Measurements from ENCODE around the gene PCDH7.

Gene PCDH7

GRCh38 chr4:30726090-30726675 lies 6.0 kb downstream of the PCDH7 start:
- in situ Hi-C loops (cut with HindIII; ENCODE audit: low sequenced_read_pairs), result no loop called here

- in situ Hi-C loops (cut with HindIII; ENCODE audit: low sequenced_read_pairs), result no loop called here
Observed at GRCh38 chr4:30727409-30727808, 7.2 kb downstream of the PCDH7 start.

- in situ Hi-C loops (cut with HindIII; ENCODE audit: low sequenced_read_pairs), result no loop called here
Observed at GRCh38 chr4:30728311-30728710, 8.1 kb downstream of the PCDH7 start.

GRCh38 chr4:30743897-30744296 lies 23.7 kb downstream of the PCDH7 start:
- in situ Hi-C loops (cut with HindIII; ENCODE audit: low sequenced_read_pairs), result no loop called here

GRCh38 chr4:30744386-30744785 lies 24.2 kb downstream of the PCDH7 start:
- in situ Hi-C loops (cut with HindIII; ENCODE audit: low sequenced_read_pairs), result no loop called here

- in situ Hi-C loops (cut with HindIII; ENCODE audit: low sequenced_read_pairs), result no loop called here
Observed at GRCh38 chr4:30744957-30745640, 24.9 kb downstream of the PCDH7 start.

GRCh38 chr4:30746735-30747134 lies 26.6 kb downstream of the PCDH7 start:
- in situ Hi-C loops (cut with HindIII; ENCODE audit: low sequenced_read_pairs), result no loop called here

GRCh38 chr4:30753316-30753715 lies 33.1 kb downstream of the PCDH7 start:
- in situ Hi-C loops (cut with HindIII; ENCODE audit: low sequenced_read_pairs), result no loop called here

- in situ Hi-C loops (cut with HindIII; ENCODE audit: low sequenced_read_pairs), result no loop called here
Observed at GRCh38 chr4:30754021-30754420, 33.9 kb downstream of the PCDH7 start.

GRCh38 chr4:30755346-30755745 lies 35.2 kb downstream of the PCDH7 start:
- in situ Hi-C loops (cut with HindIII; ENCODE audit: low sequenced_read_pairs), result no loop called here

- in situ Hi-C loops (cut with HindIII; ENCODE audit: low sequenced_read_pairs), result no loop called here
Observed at GRCh38 chr4:30756553-30756952, 36.4 kb downstream of the PCDH7 start.

- in situ Hi-C loops (cut with HindIII; ENCODE audit: low sequenced_read_pairs), result no loop called here
Observed at GRCh38 chr4:30757357-30757756, 37.2 kb downstream of the PCDH7 start.

GRCh38 chr4:30760551-30760950 lies 40.4 kb downstream of the PCDH7 start:
- in situ Hi-C loops (cut with HindIII; ENCODE audit: low sequenced_read_pairs), result no loop called here

- in situ Hi-C loops (cut with HindIII; ENCODE audit: low sequenced_read_pairs), result no loop called here
Observed at GRCh38 chr4:30763321-30763727, 43.2 kb downstream of the PCDH7 start.

- in situ Hi-C loops (cut with HindIII; ENCODE audit: low sequenced_read_pairs), result no loop called here
Observed at GRCh38 chr4:30765022-30765421, 44.9 kb downstream of the PCDH7 start.

- in situ Hi-C loops (cut with HindIII; ENCODE audit: low sequenced_read_pairs), result no loop called here
Observed at GRCh38 chr4:30767147-30767845, 47.1 kb downstream of the PCDH7 start.

- in situ Hi-C loops (cut with HindIII; ENCODE audit: low sequenced_read_pairs), result no loop called here
Observed at GRCh38 chr4:30768277-30768676, 48.1 kb downstream of the PCDH7 start.

GRCh38 chr4:30769093-30769492 lies 48.9 kb downstream of the PCDH7 start:
- in situ Hi-C loops (cut with HindIII; ENCODE audit: low sequenced_read_pairs), result no loop called here

- in situ Hi-C loops (cut with HindIII; ENCODE audit: low sequenced_read_pairs), result no loop called here
Observed at GRCh38 chr4:30770049-30770549, 49.9 kb downstream of the PCDH7 start.

GRCh38 chr4:30770812-30771211 lies 50.6 kb downstream of the PCDH7 start:
- in situ Hi-C loops (cut with HindIII; ENCODE audit: low sequenced_read_pairs), result no loop called here

- in situ Hi-C loops (cut with HindIII; ENCODE audit: low sequenced_read_pairs), result no loop called here
Observed at GRCh38 chr4:30776451-30776850, 56.3 kb downstream of the PCDH7 start.

- in situ Hi-C loops (cut with HindIII; ENCODE audit: low sequenced_read_pairs), result no loop called here
Observed at GRCh38 chr4:30776921-30777415, 56.8 kb downstream of the PCDH7 start.

Data from DLD1 (cell line).